H1 (cell line): Measurements from ENCODE around the gene DNMT3B. TPM values are rescaled to one million over a fixed set of nuclear protein-coding genes. Genes with fewer than 3 reads are reported as not detected.
A peak's percentile ranks its signal among the peaks of the same experiment; 100 is the strongest.

ENCODE experiments used
- CTCF ChIA-PET: fragments of 300-600 bp; sonication (Branson Sonifier 250); formaldehyde crosslinking; loops from one replicate; lab custom pipeline; 2021; ENCODE audit not compliant: partially characterized antibody; lab: Charles Lee
- POLR2A ChIA-PET: fragments of 300-600 bp; sonication (Branson Sonifier 250); formaldehyde crosslinking; loops from one replicate; lab custom pipeline; 2021; ENCODE audit warnings: inconsistent platforms; ENCODE audit not compliant: partially characterized antibody; lab: Charles Lee
- DNase-seq, 2 experiments: peaks; one replicate each; pipeline versions ENCODE4 v3.0.0 to v3.0.0-alpha.2; 2010 to 2022; ENCODE audit warnings: low spot score in 2 of 2, low read depth in 1 of 2, mixed read lengths in 1 of 2
- FAIRE-seq: peaks from 2 replicates; lab custom pipeline; 2011; peaks lifted over from hg19 to GRCh38; lab: Jason Lieb, UNC
- H2AFZ ChIP-seq: 2 replicates; pipeline ENCODE4 v1.8.1; 2012; ENCODE audit warnings: low read length, inconsistent platforms
- H2AK5ac ChIP-seq: 2 replicates; pipeline ENCODE4 v1.6.1; 2013; ENCODE audit warnings: low read depth, low read length
- H2BK120ac ChIP-seq: replicated peaks from 2 replicates; pipeline ENCODE3; 2013; ENCODE audit warnings: low read depth, low read length, inconsistent platforms
- H2BK12ac ChIP-seq: 2 replicates; pipeline ENCODE4 v1.6.1; 2013; ENCODE audit warnings: low read depth, low read length
- H2BK15ac ChIP-seq: 2 replicates; pipeline ENCODE4 v1.6.1; 2013; ENCODE audit warnings: low read length
- H2BK20ac ChIP-seq: 2 replicates; pipeline ENCODE4 v1.6.1; 2013; ENCODE audit warnings: low read length
- H2BK5ac ChIP-seq: 2 replicates; pipeline ENCODE4 v1.6.1; 2013; ENCODE audit warnings: low read depth, low read length
- H3K14ac ChIP-seq: 2 replicates; pipeline ENCODE4 v1.6.1; 2013; ENCODE audit warnings: inconsistent platforms; ENCODE audit not compliant: insufficient read length
- H3K18ac ChIP-seq: 2 replicates; pipeline ENCODE4 v1.6.1; 2013; ENCODE audit warnings: low read length; ENCODE audit errors: extremely low read depth
- H3K23ac ChIP-seq: 2 replicates; pipeline ENCODE4 v1.6.1; 2013; ENCODE audit warnings: inconsistent platforms; ENCODE audit not compliant: insufficient read length
- H3K23me2 ChIP-seq: 2 replicates; pipeline ENCODE4 v1.6.1; 2013; ENCODE audit warnings: low read depth, low read length
- H3K27ac ChIP-seq: 2 replicates; pipeline ENCODE4 v1.6.1; 2011; ENCODE audit warnings: low read depth, low read length, inconsistent platforms
- H3K27me3 ChIP-seq, 4 experiments: replicated peaks in 1 of 4; 1 replicate in 1 of 4; 2 replicates in 3 of 4; pipeline versions ENCODE4 v1.6.1 to v1.8.1; 2011 to 2013; ENCODE audit warnings: low read length in 3 of 4, mild to moderate bottlenecking in 3 of 4, inconsistent platforms in 2 of 4, mixed read lengths in 2 of 4, moderate library complexity in 1 of 4; ENCODE audit not compliant: control insufficient read depth in 3 of 4, insufficient read depth in 3 of 4; ENCODE audit errors: extremely low read depth in 1 of 4
- H3K36me3 ChIP-seq, 4 experiments: 2 replicates each; pipeline versions ENCODE4 v1.6.1 to v1.8.1; 2011 to 2013; ENCODE audit warnings: mild to moderate bottlenecking in 4 of 4, low read length in 3 of 4, moderate library complexity in 2 of 4, control low read depth in 1 of 4, inconsistent platforms in 1 of 4; ENCODE audit not compliant: insufficient read depth in 4 of 4, control insufficient read depth in 2 of 4
- H3K4ac ChIP-seq: replicated peaks from 2 replicates; pipeline ENCODE3; 2013; ENCODE audit warnings: low read length, low read depth, mixed read lengths, inconsistent platforms; ENCODE audit not compliant: insufficient read length
- H3K4me1 ChIP-seq, 4 experiments: replicated peaks in 1 of 4; 1 replicate in 1 of 4; 2 replicates in 3 of 4; pipeline versions ENCODE4 v1.6.1 to v1.8.1; 2011 to 2013; ENCODE audit warnings: low read length in 3 of 4, inconsistent platforms in 2 of 4, mixed read lengths in 1 of 4; ENCODE audit not compliant: insufficient read depth in 4 of 4, control insufficient read depth in 3 of 4
- H3K4me2 ChIP-seq, 2 experiments: 2 replicates each; pipeline versions ENCODE4 v1.6.1 to v1.8.1; 2011 to 2013; ENCODE audit warnings: low read depth in 2 of 2, low read length in 2 of 2, control low read depth in 1 of 2, inconsistent platforms in 1 of 2, mild to moderate bottlenecking in 1 of 2; ENCODE audit not compliant: insufficient read depth in 1 of 2
- H3K4me3 ChIP-seq, 4 experiments: fragments of 200-600, 300-600 bp in 1 of 4; sonication (generic), shearing (Covaris generic), sonication (Bioruptor Twin) in 1 of 4; 2 replicates each; pipeline versions ENCODE4 v1.5.1 to v1.8.1; 2011 to 2016; ENCODE audit warnings: low read length in 4 of 4, low read depth in 3 of 4, control low read depth in 2 of 4, inconsistent platforms in 2 of 4, mild to moderate bottlenecking in 2 of 4, mixed read lengths in 1 of 4, moderate library complexity in 1 of 4; ENCODE audit not compliant: insufficient read depth in 2 of 4; ENCODE audit errors: extremely low read depth in 1 of 4
- H3K56ac ChIP-seq: replicated peaks from 2 replicates; pipeline ENCODE3; 2013; ENCODE audit warnings: low read depth, mild to moderate bottlenecking, mixed read lengths, low read length, inconsistent platforms; ENCODE audit not compliant: insufficient read length
- H3K79me1 ChIP-seq: 2 replicates; pipeline ENCODE4 v1.6.1; 2013; ENCODE audit warnings: low read depth, low read length, control low read depth
- H3K79me2 ChIP-seq, 2 experiments: 2 replicates each; pipeline versions ENCODE4 v1.6.1 to v1.8.1; 2012 to 2013; ENCODE audit warnings: low read length in 2 of 2, mild to moderate bottlenecking in 2 of 2, inconsistent platforms in 1 of 2; ENCODE audit not compliant: insufficient read depth in 2 of 2, control insufficient read depth in 1 of 2
- H3K9ac ChIP-seq, 4 experiments: replicated peaks in 1 of 4; 1 replicate in 1 of 4; 2 replicates in 3 of 4; pipeline versions ENCODE4 v1.6.1 to v1.8.1; 2011 to 2013; ENCODE audit warnings: low read depth in 3 of 4, low read length in 3 of 4, control low read depth in 2 of 4, mild to moderate bottlenecking in 2 of 4, moderate library complexity in 2 of 4, inconsistent platforms in 1 of 4; ENCODE audit errors: extremely low read depth in 1 of 4
- H3K9me3 ChIP-seq, 2 experiments: 2 replicates each; pipeline versions ENCODE4 v1.6.1 to v1.8.1; 2012 to 2013; ENCODE audit warnings: mild to moderate bottlenecking in 2 of 2, moderate library complexity in 2 of 2, control low read depth in 1 of 2, inconsistent platforms in 1 of 2, low read depth in 1 of 2, low read length in 1 of 2, mixed read lengths in 1 of 2; ENCODE audit not compliant: insufficient read depth in 2 of 2
- H4K20me1 ChIP-seq, 2 experiments: replicated peaks in 1 of 2; 2 replicates each; pipeline versions ENCODE3 to v1.8.1; 2011 to 2013; ENCODE audit warnings: inconsistent platforms in 2 of 2, low read length in 2 of 2, mild to moderate bottlenecking in 1 of 2; ENCODE audit not compliant: insufficient read depth in 2 of 2, control insufficient read depth in 1 of 2
- H4K5ac ChIP-seq: 2 replicates; pipeline ENCODE4 v1.6.1; 2013; ENCODE audit warnings: low read length, low read depth, mixed read lengths, inconsistent platforms; ENCODE audit not compliant: insufficient read length
- H4K8ac ChIP-seq: 2 replicates; pipeline ENCODE4 v1.8.0; 2013; ENCODE audit warnings: mild to moderate bottlenecking, moderate library complexity, low read length, inconsistent platforms; ENCODE audit not compliant: insufficient read depth; ENCODE audit errors: extremely low read depth
- H4K91ac ChIP-seq: replicated peaks from 2 replicates; pipeline ENCODE3; 2013; ENCODE audit warnings: low read length, mixed read lengths, inconsistent platforms; ENCODE audit not compliant: insufficient read length
- CBX5 ChIP-seq: fragments of 300-800, 300-1000 bp; sonication (generic); IDR thresholded peaks from 2 replicates; pipeline ENCODE4 v1.7.1; 2016; ENCODE audit warnings: antibody characterized with exemption, low read length, low read depth
- CBX8 ChIP-seq: fragments of 300-800, 300-1000 bp; sonication (generic); IDR thresholded peaks from 2 replicates; pipeline ENCODE4 v1.7.1; 2016; ENCODE audit warnings: low read depth, low read length, borderline replicate concordance
- CEBPB ChIP-seq: IDR thresholded peaks from 2 replicates; pipeline ENCODE4 v1.6.1; 2012; ENCODE audit warnings: low read depth, low read length
- CHD2 ChIP-seq: IDR thresholded peaks from 2 replicates; pipeline ENCODE4 v1.6.1; 2012; ENCODE audit warnings: low read length, improper control_type of control experiment
- GTF2F1 ChIP-seq: IDR thresholded peaks from 2 replicates; pipeline ENCODE4 v1.6.1; 2012; ENCODE audit warnings: low read depth, low read length, improper control_type of control experiment, borderline replicate concordance
- JUN ChIP-seq: IDR thresholded peaks from 2 replicates; pipeline ENCODE4 v1.6.1; 2011; ENCODE audit warnings: low read depth, mild to moderate bottlenecking, improper control_type of control experiment, low read length
- KDM5A ChIP-seq: fragments of 200-600 bp; IDR thresholded peaks from 2 replicates; pipeline ENCODE4 v1.7.1; 2012; ENCODE audit warnings: mild to moderate bottlenecking, low read length, inconsistent platforms, mixed read lengths
- POLR2A ChIP-seq, 2 experiments: IDR thresholded peaks; 1 replicate in 1 of 2; 2 replicates in 1 of 2; pipeline ENCODE4 v1.6.1; 2011; ENCODE audit warnings: low read depth in 2 of 2, low read length in 2 of 2, mild to moderate bottlenecking in 2 of 2; ENCODE audit errors: control extremely low read depth in 1 of 2
- POLR2AphosphoS5 ChIP-seq: IDR thresholded peaks from 2 replicates; pipeline ENCODE4 v1.6.1; 2011; ENCODE audit warnings: low read depth, low read length
- POU5F1 ChIP-seq: IDR thresholded peaks from 2 replicates; pipeline ENCODE4 v1.6.1; 2011; ENCODE audit warnings: low read depth, mild to moderate bottlenecking, low read length, moderate library complexity
- SIRT6 ChIP-seq: IDR thresholded peaks from one replicate; pipeline ENCODE4 v1.7.1; 2012; ENCODE audit warnings: low read length, inconsistent platforms
- TBP ChIP-seq: IDR thresholded peaks from 2 replicates; pipeline ENCODE4 v1.6.1; 2011; ENCODE audit warnings: low read depth, low read length, improper control_type of control experiment
- WGBS, 2 experiments: shearing (Covaris generic) in 1 of 2; methylation state at CpG; one replicate each; pipeline versions ENCODE4 v1.1.6 to v1.1.7; 2013 to 2015; ENCODE audit warnings: low lambda C conversion rate in 2 of 2, mixed read lengths in 2 of 2, inconsistent platforms in 1 of 2, low coverage in 1 of 2, missing lambda C conversion rate in 1 of 2; ENCODE audit not compliant: insufficient replicate concordance in 2 of 2, insufficient coverage in 1 of 2, insufficient read length in 1 of 2; ENCODE audit errors: extremely low coverage in 1 of 2, missing lambda C conversion rate in 1 of 2; 5-methylcytosine and 5-hydroxymethylcytosine counted together
- polyA plus RNA-seq, 7 experiments: library from polyadenylated mRNA; depleted of rRNA in 3 of 7; stranded (reverse) in 5 of 7; unstranded in 2 of 7; fragments of >200 nt in 5 of 7; fragments of 200-250 nt in 2 of 7; gene quantifications; 1 replicate in 5 of 7; 2 replicates in 1 of 7; 4 replicates in 1 of 7; pipeline versions ENCODE4 v1.2.1 to v1.2.3, GENCODE V29; 2011 to 2013; ENCODE audit warnings: missing spikeins in 2 of 7, mixed read lengths in 2 of 7
- total RNA-seq: library from RNA; stranded (reverse); fragmentation: NEBNext Ultra II Directional; extraction: Animal tissue kit (Norgen Biotek cat#: 25700); gene quantifications from 2 replicates; pipeline ENCODE4 v1.2.1, GENCODE V29; 2021

DNMT3B gene
- total and polyA plus RNA-seq, 2 of the 8 experiments (the other 6 are each of a cell fraction or from before 2014, with no cell fraction given), result 433 to 1,016 TPM

DNA sequence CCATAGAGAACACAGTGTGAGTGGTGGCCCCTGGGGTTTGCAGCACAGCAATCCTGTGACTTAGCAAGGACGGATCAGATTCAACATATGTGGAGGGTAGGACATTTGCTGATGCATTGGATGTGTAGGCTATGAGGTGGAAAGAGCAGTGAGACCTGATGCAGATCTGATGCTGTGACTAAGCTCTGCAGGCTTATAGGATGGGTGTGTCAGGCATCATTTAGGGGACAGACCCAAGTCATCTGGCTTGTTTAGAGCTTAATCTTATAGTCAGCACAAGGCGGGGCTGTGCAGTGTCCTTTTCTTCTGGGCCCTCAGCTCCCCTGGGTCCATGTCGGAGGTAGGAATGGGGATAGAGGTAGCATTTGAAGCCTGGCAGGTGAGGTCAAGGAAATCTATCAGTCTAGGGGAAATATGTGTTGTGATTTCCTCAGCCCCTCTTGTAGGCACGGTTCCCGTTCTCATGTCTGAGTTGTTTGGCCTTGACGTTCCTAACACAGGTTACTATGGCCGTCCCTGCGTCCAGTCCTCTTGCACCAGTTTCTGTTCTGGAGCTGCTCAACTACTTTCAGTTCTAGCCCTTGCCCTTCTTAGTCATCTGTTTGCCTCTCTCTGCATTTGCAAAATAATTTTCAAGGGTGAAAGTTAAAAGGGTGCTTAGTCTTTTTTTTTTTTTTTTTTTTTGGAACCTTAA, 42.0 kb downstream of the DNMT3B start:
- Histone ChIP-seq H2AFZ (no peak overlapping the region), H3K56ac (no peak overlapping the region), H3K9ac (no peak overlapping the region), H3K9me3 (no peaks in the 10 kb centered on the region), H3K14ac (no peak overlapping the region), H3K4me1 (peaks cover 8 to 37% (median 26%) of the 10 kb centered on the region in 4 experiments), H3K4ac (no peak overlapping the region), H4K20me1 (peaks cover 51 to 54% of the 10 kb centered on the region in 2 experiments), H2AK5ac (no peak overlapping the region), H2BK5ac (no peak overlapping the region), H3K23ac (no peak overlapping the region), H3K36me3 (peaks cover 74 to 100% (median 96%) of the 10 kb centered on the region in 4 experiments), H3K23me2 (no peaks in the 10 kb centered on the region; the same call in 1 of the 2 replicates), H3K27ac (peak overlapping the region; percentile 41; the same call in 1 of the 2 replicates), H3K4me2 (peak overlapping the region in 1 of 2 experiments; percentile 7; a peak in 1 of 4 replicates), H3K4me3 (no peak overlapping the region), H2BK20ac (no peak overlapping the region), H4K91ac (no peak overlapping the region), H3K79me2 (peaks cover 0 to 17% of the 10 kb centered on the region in 2 experiments; a peak in 2 of 4 replicates), H2BK120ac (no peak overlapping the region), H4K5ac (no peak overlapping the region), H2BK12ac (no peak overlapping the region), H3K18ac (no peak overlapping the region), H4K8ac (no peak overlapping the region), H2BK15ac (no peak overlapping the region), H3K79me1 (peaks cover 15% of the 10 kb centered on the region; the same call in 1 of the 2 replicates), H3K27me3 (no peaks in the 10 kb centered on the region)
- ChIA-PET POLR2A (interaction anchor here (0.6 to 12.6 kb wide), 10 partner anchors 8 to 123 kb away, joined by 3 to 112 read pairs (median 4); partner anchors contain the start of gene DNMT3B), CTCF (interaction anchor here (1.0 to 2.2 kb wide), 5 partner anchors 11 to 25 kb away, joined by 3 to 19 read pairs (median 3); no protein-coding TSS in a partner anchor)
- TF ChIP-seq GTF2F1, result no peak
- no peak for TF ChIP-seq CEBPB
- no peak for TF ChIP-seq CBX8
- TF ChIP-seq TBP, result no peak
- no peak for TF ChIP-seq POU5F1
- no peak for TF ChIP-seq KDM5A
- no peak for TF ChIP-seq JUN
- TF ChIP-seq SIRT6, result no peak
- TF ChIP-seq POLR2AphosphoS5, result peak; percentile 72
- no peak for TF ChIP-seq CBX5
- peak; percentile 54 to 66 for TF ChIP-seq POLR2A (IDR thresholded peaks at IDR 0.05; ENCODE audit: control extremely low read depth in 1 of 2, low read depth in 2 of 2, low read length in 2 of 2)
- TF ChIP-seq CHD2, result no peak
- FAIRE-seq (no peak), DNase-seq (no peak)
- WGBS, 2 experiments, result 98% methylated on average over 8 of the region's 8 CpGs; no CpG with 5 or more reads in 1 of the 2 experiments
